GM18868 (cell line): Measurements from ENCODE around the gene DST.
"Not testable (repeated sequence)": the region's sequence is repeated elsewhere in the genome, so short reads cannot be mapped to it uniquely, and the experiment has no call there.

ENCODE experiments used
- ATAC-seq: cut with Tn5 transposase; IDR thresholded peaks from one replicate; pipeline ENCODE4 v1.9.1; 2021; ENCODE audit warnings: mild to moderate bottlenecking, moderate library complexity; ENCODE audit not compliant: unreplicated experiment

Gene DST

GRCh38 chr6:56574292-56574691, 68.4 kb downstream of the DST start:
- ATAC-seq = no peak

- no peak for ATAC-seq
These were observed 69.1 kb downstream of the DST start for GRCh38 chr6:56573624-56574023.

- no peak for ATAC-seq
These were observed 69.8 kb downstream of the DST start for GRCh38 chr6:56572788-56573471.

- ATAC-seq = no peak
These were observed 71.1 kb downstream of the DST start for GRCh38 chr6:56571605-56572004.

GRCh38 chr6:56570413-56571359, 72.0 kb downstream of the DST start:
- peak; percentile 92 for ATAC-seq

- ATAC-seq = no peak
These were observed 75.2 kb downstream of the DST start for GRCh38 chr6:56567501-56567900.

- not testable (repeated sequence) for ATAC-seq
These were observed 80.0 kb downstream of the DST start for GRCh38 chr6:56562730-56563129.

GRCh38 chr6:56556751-56557540, 85.7 kb downstream of the DST start:
- no peak for ATAC-seq

- ATAC-seq = no peak
These were observed 87.2 kb downstream of the DST start for GRCh38 chr6:56555438-56555872.

- ATAC-seq = no peak
These were observed 90.2 kb downstream of the DST start for GRCh38 chr6:56552187-56553130.

- ATAC-seq = no peak
These were observed 91.1 kb downstream of the DST start for GRCh38 chr6:56551409-56552120.

- no peak for ATAC-seq
These were observed 92.4 kb downstream of the DST start for GRCh38 chr6:56550301-56550700.

GRCh38 chr6:56549014-56549413, 93.7 kb downstream of the DST start:
- peak; percentile 36 for ATAC-seq

GRCh38 chr6:56547687-56548086, 95.0 kb downstream of the DST start:
- no peak for ATAC-seq

GRCh38 chr6:56542364-56543331, 100.0 kb downstream of the DST start:
- ATAC-seq = peak; percentile 94

GRCh38 chr6:56541741-56542360, 100.8 kb downstream of the DST start:
- no peak for ATAC-seq

GRCh38 chr6:56541030-56541600, 101.6 kb downstream of the DST start:
- no peak for ATAC-seq
